ENCODE results near the gene PIP5K1B. TPM values are rescaled to one million over a fixed set of nuclear protein-coding genes. Genes with fewer than 3 reads are reported as not detected.

Gene PIP5K1B
- total and polyA plus RNA-seq, 2 experiments from 2014 or later, result 1.3 to 2.8 TPM

GRCh38 chr9:68887232-68887631, 182.2 kb downstream of the PIP5K1B start:
- Mint-ChIP-seq H3K9me3 (no peaks in the 10 kb centered on the region), H3K36me3 (ENCODE audit: low read depth) (no peaks in the 10 kb centered on the region; the same call in 1 of the 3 replicates), H3K4me1 (peaks cover 2% of the 10 kb centered on the region; the same call in 1 of the 3 replicates), H3K27ac (no peak overlapping the region; the same call in 1 of the 2 replicates), H3K4me3 (no peak overlapping the region), H3K27me3 (ENCODE audit: insufficient read depth, low read depth, poor library complexity) (peaks cover 6% of the 10 kb centered on the region)
- no peak for TF ChIP-seq NANOG (IDR thresholded peaks at IDR 0.05; ENCODE audit: borderline replicate concordance)
- no peak for TF ChIP-seq CTCF (conservative IDR thresholded peaks at IDR 0.05; ENCODE audit: low read depth in 2 of 2)
- TF ChIP-seq JUNB (IDR thresholded peaks at IDR 0.05; ENCODE audit: unreplicated experiment), result no peak
- no peak for TF ChIP-seq ZNF114 (CRISPR knock-in tag; IDR thresholded peaks at IDR 0.05)
- no peak for TF ChIP-seq CREB1 (CRISPR knock-in tag; IDR thresholded peaks at IDR 0.05; ENCODE audit: low read depth)
- TF ChIP-seq REST (IDR thresholded peaks at IDR 0.05; ENCODE audit: unreplicated experiment), result no peak
- no peak for TF ChIP-seq ETS1 (IDR thresholded peaks at IDR 0.05)
- no peak for TF ChIP-seq ZNF462 (CRISPR knock-in tag; IDR thresholded peaks at IDR 0.05)
- TF ChIP-seq EZH2 (IDR thresholded peaks at IDR 0.05; ENCODE audit: low read depth, unreplicated experiment), result no peak
- TF ChIP-seq POLR2AphosphoS5 (IDR thresholded peaks at IDR 0.05; ENCODE audit: low read depth), result no peak
- no peak for TF ChIP-seq EZH2phosphoT487 (IDR thresholded peaks at IDR 0.05; ENCODE audit: unreplicated experiment)
- TF ChIP-seq ZNF331 (CRISPR knock-in tag; IDR thresholded peaks at IDR 0.05; ENCODE audit: low read depth), result no peak
- TF ChIP-seq STAT1 (IDR thresholded peaks at IDR 0.05; ENCODE audit: unreplicated experiment), result no peak
- no peaks in the 10 kb centered on the region for H3K4me1 ChIP-seq (ENCODE audit: insufficient read depth)
- H3K4me2 ChIP-seq, result no peak overlapping the region
- no peaks in the 10 kb centered on the region for H4K20me1 ChIP-seq (replicated peaks; ENCODE audit: insufficient read depth)
- H3K79me2 ChIP-seq (replicated peaks; ENCODE audit: insufficient read depth), result no peaks in the 10 kb centered on the region
- no peaks in the 10 kb centered on the region for H3K27me3 ChIP-seq (ENCODE audit: insufficient read depth)
- no peaks in the 10 kb centered on the region for H3F3A ChIP-seq (replicated peaks; ENCODE audit: low read depth)
- H2AFZ ChIP-seq, result no peak overlapping the region
- no peak overlapping the region for H3K4me3 ChIP-seq
- H3K9me2 ChIP-seq (ENCODE audit: insufficient read depth), result no peaks in the 10 kb centered on the region
- no peak overlapping the region for H3K27ac ChIP-seq (ENCODE audit: low read depth)
- no peak for DNase-seq (ENCODE audit: low spot score)
- no peaks in the 10 kb centered on the region for H3K36me3 ChIP-seq (ENCODE audit: insufficient read depth)
- ATAC-seq, result no peak

All from GM23338 (cell line).